A673 (cell line): ENCODE data around the gene CORO7. TPM values are rescaled to one million over a fixed set of nuclear protein-coding genes. Genes with fewer than 3 reads are reported as not detected.

Source experiments
- BruUV-seq: library from RNA; stranded (reverse); fragments of 400-500 nt; replicated peaks from 2 replicates; lab custom pipeline; 2021; lab: Mats Ljungman, UMichigan
- CTCF ChIA-PET: fragments of 300-600 bp; sonication (Branson Sonifier 250); formaldehyde crosslinking; loops from one replicate; lab custom pipeline; 2022; ENCODE audit warnings: antibody characterized with exemption; lab: Charles Lee
- POLR2A ChIA-PET: fragments of 300-600 bp; sonication (Branson Sonifier 250); formaldehyde crosslinking; loops from one replicate; lab custom pipeline; 2022; ENCODE audit warnings: antibody characterized with exemption; ENCODE audit not compliant: low non-redundant PET; lab: Charles Lee
- DNase-seq: peaks from one replicate; pipeline ENCODE4 v3.0.0-alpha.2; 2015; ENCODE audit warnings: low spot score
- H3K27ac ChIP-seq: fragments of 200-600 bp; sonication (generic); 2 replicates; pipeline ENCODE4 v1.5.1; 2016; ENCODE audit warnings: mixed run types, low read depth, mild to moderate bottlenecking, mixed read lengths, antibody characterized with exemption, low read length; ENCODE audit not compliant: poor library complexity, severe bottlenecking
- H3K27me3 ChIP-seq: fragments of 200-600 bp; sonication (generic); replicated peaks from 2 replicates; pipeline ENCODE4 v1.6.1; 2017; ENCODE audit warnings: mixed run types, low read depth, mild to moderate bottlenecking, mixed read lengths, antibody characterized with exemption, low read length; ENCODE audit not compliant: insufficient read depth, poor library complexity
- H3K36me3 ChIP-seq: fragments of 200-600 bp; sonication (generic); 2 replicates; pipeline ENCODE4 v1.6.1; 2016; ENCODE audit warnings: mixed run types, mild to moderate bottlenecking, mixed read lengths, antibody characterized with exemption, low read length; ENCODE audit not compliant: insufficient read depth, poor library complexity, severe bottlenecking
- H3K4me1 ChIP-seq: fragments of 200-600 bp; sonication (generic); 2 replicates; pipeline ENCODE4 v1.6.1; 2017; ENCODE audit warnings: mixed run types, mild to moderate bottlenecking, mixed read lengths, antibody characterized with exemption, low read length; ENCODE audit not compliant: insufficient read depth, poor library complexity, severe bottlenecking
- H3K4me3 ChIP-seq: fragments of 200-600 bp; sonication (generic); 2 replicates; pipeline ENCODE4 v1.5.1; 2016; ENCODE audit warnings: low read depth, mixed run types, mild to moderate bottlenecking, mixed read lengths, low read length; ENCODE audit not compliant: poor library complexity, severe bottlenecking
- H3K9me3 ChIP-seq: fragments of 200-600 bp; sonication (generic); 2 replicates; pipeline ENCODE4 v1.6.1; 2016; ENCODE audit warnings: mixed run types, low read depth, mild to moderate bottlenecking, mixed read lengths, antibody characterized with exemption, low read length; ENCODE audit not compliant: poor library complexity, severe bottlenecking
- EZH2 ChIP-seq: fragments of 200-600 bp; sonication (generic); IDR thresholded peaks from 2 replicates; pipeline ENCODE4 v1.6.1; 2017; ENCODE audit warnings: borderline replicate concordance, low read depth, mild to moderate bottlenecking, mixed read lengths, antibody characterized with exemption, low read length; ENCODE audit not compliant: poor library complexity, severe bottlenecking
- intact Hi-C: fragments of 100-400 bp; cut with micrococcal nuclease; formaldehyde crosslinking; loops from one replicate; pipeline ENCODE4 v1.10.0; 2022; ENCODE audit not compliant: unreplicated experiment
- total RNA-seq: library from RNA; stranded (reverse); gene quantifications from 2 replicates; pipeline ENCODE4 v1.2.3, GENCODE V29; 2021
- TF ChIP-seq, protein P1 (sequence below): fragments of 300-800, 200-600 bp; sonication (generic); conservative IDR thresholded peaks from 2 replicates; pipeline ENCODE4 v1.5.1; 2017; ENCODE audit warnings: low read depth, mild to moderate bottlenecking, antibody characterized with exemption, low read length, moderate library complexity, mixed read lengths

Gene CORO7
- total RNA-seq, 1 experiment from 2014 or later = 24.4 TPM

- TF ChIP-seq EZH2 = no peak
- TF ChIP-seq, protein P1, sequence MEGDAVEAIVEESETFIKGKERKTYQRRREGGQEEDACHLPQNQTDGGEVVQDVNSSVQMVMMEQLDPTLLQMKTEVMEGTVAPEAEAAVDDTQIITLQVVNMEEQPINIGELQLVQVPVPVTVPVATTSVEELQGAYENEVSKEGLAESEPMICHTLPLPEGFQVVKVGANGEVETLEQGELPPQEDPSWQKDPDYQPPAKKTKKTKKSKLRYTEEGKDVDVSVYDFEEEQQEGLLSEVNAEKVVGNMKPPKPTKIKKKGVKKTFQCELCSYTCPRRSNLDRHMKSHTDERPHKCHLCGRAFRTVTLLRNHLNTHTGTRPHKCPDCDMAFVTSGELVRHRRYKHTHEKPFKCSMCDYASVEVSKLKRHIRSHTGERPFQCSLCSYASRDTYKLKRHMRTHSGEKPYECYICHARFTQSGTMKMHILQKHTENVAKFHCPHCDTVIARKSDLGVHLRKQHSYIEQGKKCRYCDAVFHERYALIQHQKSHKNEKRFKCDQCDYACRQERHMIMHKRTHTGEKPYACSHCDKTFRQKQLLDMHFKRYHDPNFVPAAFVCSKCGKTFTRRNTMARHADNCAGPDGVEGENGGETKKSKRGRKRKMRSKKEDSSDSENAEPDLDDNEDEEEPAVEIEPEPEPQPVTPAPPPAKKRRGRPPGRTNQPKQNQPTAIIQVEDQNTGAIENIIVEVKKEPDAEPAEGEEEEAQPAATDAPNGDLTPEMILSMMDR = no peak
- ChIA-PET POLR2A (no interaction called here), CTCF (no interaction called here)
- intact Hi-C loops = no loop called here
- H3K9me3 ChIP-seq = no peaks in the 10 kb centered on the region
- peaks cover 13% of the 10 kb centered on the region for H3K4me1 ChIP-seq
- no TSS peak for BruUV-seq
- H3K4me3 ChIP-seq = no peak overlapping the region
- H3K27ac ChIP-seq = peak overlapping the region; percentile 13
- H3K36me3 ChIP-seq = peaks cover 90% of the 10 kb centered on the region
- DNase-seq = no peak
- H3K27me3 ChIP-seq = no peaks in the 10 kb centered on the region
Measured at GRCh38 chr16:4452674-4453073, 36.3 kb upstream of the CORO7 start.

GRCh38 chr16:4450931-4451519, 34.6 kb upstream of the CORO7 start:
- Histone ChIP-seq H3K9me3 (no peaks in the 10 kb centered on the region), H3K27ac (peak overlapping the region; percentile 82), H3K4me3 (no peak overlapping the region), H3K36me3 (peaks cover 88% of the 10 kb centered on the region), H3K4me1 (peaks cover 13% of the 10 kb centered on the region), H3K27me3 (no peaks in the 10 kb centered on the region)
- intact Hi-C loops = no loop called here
- no peak for TF ChIP-seq EZH2
- TF ChIP-seq, protein P1 = no peak
- ChIA-PET POLR2A (interaction anchor here (0.7 kb wide), 1 partner anchor 13 kb away, joined by 18 read pairs; no protein-coding TSS in a partner anchor), CTCF (no interaction called here)
- BruUV-seq = no TSS peak
- peak; percentile 43 for DNase-seq

DNA sequence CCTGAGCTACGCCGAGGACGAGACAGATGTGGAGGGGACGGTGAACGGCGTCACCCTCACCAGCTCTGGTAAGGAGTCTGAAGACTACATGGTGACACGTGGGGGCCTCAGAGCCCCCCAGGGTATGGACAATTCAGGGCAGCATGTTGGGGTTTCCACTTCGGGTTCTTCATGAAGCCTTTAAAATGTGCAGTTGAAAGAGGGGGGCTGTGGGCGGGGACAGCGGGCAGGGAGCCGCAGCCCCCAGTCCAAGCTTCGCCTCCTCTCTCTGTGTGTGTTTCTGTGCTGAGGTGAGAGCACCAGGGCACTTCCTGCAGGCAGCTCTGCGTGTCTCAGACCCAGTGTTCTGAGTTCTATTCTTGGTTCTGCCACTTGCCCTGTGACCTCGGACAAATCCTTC, 34.0 kb upstream of the CORO7 start:
- POLR2A ChIA-PET = no interaction called here
- H3K27ac ChIP-seq = peak overlapping the region; percentile 82
- no peaks in the 10 kb centered on the region for H3K27me3 ChIP-seq
- H3K4me3 ChIP-seq = no peak overlapping the region
- intact Hi-C loops = no loop called here
- H3K4me1 ChIP-seq = peaks cover 13% of the 10 kb centered on the region
- BruUV-seq = no TSS peak
- DNase-seq = no peak
- H3K9me3 ChIP-seq = no peaks in the 10 kb centered on the region
- TF ChIP-seq, protein P1 = no peak
- no peak for TF ChIP-seq EZH2
- CTCF ChIA-PET = no interaction called here
- H3K36me3 ChIP-seq = peaks cover 87% of the 10 kb centered on the region
